GM12865 (cell line): ENCODE data around the gene PODNL1.
"Not testable (repeated sequence)": the region's sequence is repeated elsewhere in the genome, so short reads cannot be mapped to it uniquely, and the experiment has no call there.

Source experiments
- DNase-seq: peaks from one replicate; pipeline ENCODE4 v3.0.0; 2010; ENCODE audit warnings: low read depth
- H3K4me3 ChIP-seq: 2 replicates; pipeline ENCODE4 v1.5.1; 2011; ENCODE audit warnings: mild to moderate bottlenecking, low read depth, low read length, control low read depth
- CTCF ChIP-seq: IDR thresholded peaks from 2 replicates; pipeline ENCODE4 v1.5.1; 2011; ENCODE audit warnings: low read length, control low read depth, low read depth, inconsistent platforms; ENCODE audit not compliant: insufficient read depth; ENCODE audit errors: missing control alignments

The PODNL1 gene

GRCh38 chr19:13979244-13979615, 41.0 kb upstream of the PODNL1 start:
- H3K4me3 ChIP-seq: no peak overlapping the region
- DNase-seq: no peak
- no peak for TF ChIP-seq CTCF

GRCh38 chr19:13978351-13979243, 40.4 kb upstream of the PODNL1 start:
- no peak for DNase-seq
- no peak for TF ChIP-seq CTCF
- no peak overlapping the region for H3K4me3 ChIP-seq

- no peak overlapping the region for H3K4me3 ChIP-seq
- no peak for TF ChIP-seq CTCF
Measured at GRCh38 chr19:13977803-13978202, 39.6 kb upstream of the PODNL1 start.

GRCh38 chr19:13976446-13976845, 38.2 kb upstream of the PODNL1 start:
- no peak for DNase-seq
- TF ChIP-seq CTCF: no peak
- no peak overlapping the region for H3K4me3 ChIP-seq

More at GRCh38 chr19:13977803-13978202, 39.6 kb upstream of the PODNL1 start:
- DNase-seq: no peak

- no peak overlapping the region for H3K4me3 ChIP-seq
- no peak for DNase-seq
- TF ChIP-seq CTCF: no peak
Measured at GRCh38 chr19:13975870-13976269, 37.7 kb upstream of the PODNL1 start.

GRCh38 chr19:13974073-13974472, 35.9 kb upstream of the PODNL1 start:
- no peak for DNase-seq
- no peak for TF ChIP-seq CTCF
- no peak overlapping the region for H3K4me3 ChIP-seq

GRCh38 chr19:13973479-13973878, 35.3 kb upstream of the PODNL1 start:
- H3K4me3 ChIP-seq, DNase-seq: not testable (repeated sequence)
